Measurements from ENCODE around the gene NDUFS7.

NDUFS7 gene

DNA sequence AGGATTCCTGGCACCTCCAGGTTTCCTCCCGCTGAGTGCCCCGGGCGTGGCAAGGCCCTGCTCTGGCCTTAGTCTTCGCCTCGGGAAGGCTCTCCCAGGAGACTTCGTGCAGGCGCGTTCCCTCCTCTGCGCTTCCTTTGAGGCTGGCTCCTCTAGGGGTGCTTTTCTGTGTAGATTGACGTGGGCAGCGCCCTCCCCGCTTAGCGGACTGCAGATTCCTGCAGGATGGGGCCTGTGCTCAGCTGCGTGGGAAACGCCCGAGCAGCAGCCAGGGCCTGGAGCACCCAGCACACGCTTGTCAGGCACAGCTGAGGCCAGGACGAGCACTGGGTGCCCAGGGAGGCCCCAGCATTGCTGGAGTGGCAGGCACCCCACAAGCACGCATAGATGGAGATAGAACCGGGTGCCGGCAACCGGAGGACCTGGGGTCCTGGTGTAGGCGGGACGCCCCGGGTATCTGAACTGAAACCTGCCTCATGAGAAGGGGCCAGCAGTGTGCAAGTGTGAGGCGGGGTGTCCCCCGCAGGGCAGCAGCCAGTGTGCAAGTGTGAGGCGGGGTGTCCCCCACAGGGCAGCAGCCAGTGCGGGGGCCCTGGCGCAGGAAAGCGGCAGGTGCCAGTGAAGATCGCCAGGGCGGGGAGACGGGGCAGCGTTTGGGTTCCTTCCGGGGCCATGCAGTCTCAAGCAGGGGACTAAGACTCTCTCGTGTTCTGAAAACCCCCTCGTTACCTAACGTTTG, 3.4 kb downstream of the NDUFS7 start:
- DNase-seq (ENCODE audit: low read depth): no peak

DNA sequence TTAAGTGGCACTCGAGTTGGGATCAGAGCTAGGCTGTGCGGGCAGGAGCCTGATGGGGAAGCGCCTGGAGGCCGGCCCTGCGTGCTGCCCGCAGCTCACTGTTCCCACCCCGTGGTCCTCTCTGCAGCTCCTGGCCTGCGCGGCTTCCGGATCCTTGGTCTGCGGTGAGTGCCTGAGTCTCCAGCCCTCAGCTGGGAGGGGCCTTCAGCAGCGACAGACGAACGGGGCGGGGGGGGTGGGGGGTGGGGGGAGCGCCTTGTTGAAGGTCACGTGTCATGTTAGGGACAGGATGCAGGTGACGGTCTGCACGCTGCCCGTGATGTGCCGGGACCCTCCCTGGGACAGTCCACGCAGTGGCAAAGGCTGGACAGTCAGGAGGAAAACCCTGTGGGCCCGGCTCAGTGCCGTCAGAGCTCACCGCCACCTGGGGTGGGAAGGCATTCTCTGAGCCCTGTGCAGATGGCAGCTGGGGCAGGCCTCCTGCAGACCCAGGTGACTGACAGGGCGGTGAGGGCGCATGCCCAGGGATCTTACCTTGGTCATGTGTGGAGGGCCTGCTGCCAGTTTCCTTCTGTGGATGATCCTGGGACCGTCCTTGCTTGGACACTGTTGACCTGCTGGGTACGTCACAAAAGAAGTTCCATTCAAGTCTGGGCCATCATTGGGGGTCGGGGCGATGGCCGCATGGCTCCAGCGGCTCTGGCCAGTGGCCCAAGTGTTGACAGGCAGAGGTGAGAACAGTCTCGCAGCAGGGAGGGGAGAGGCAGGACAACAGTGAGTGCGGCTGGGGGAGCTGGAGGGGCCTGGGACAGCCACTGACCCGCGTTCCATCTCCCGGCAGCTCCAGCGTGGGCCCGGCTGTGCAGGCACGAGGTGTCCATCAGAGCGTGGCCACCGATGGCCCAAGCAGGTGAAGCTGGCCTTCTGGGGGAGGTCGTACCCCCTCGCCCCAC, 4.3 kb downstream of the NDUFS7 start:
- no peak for DNase-seq (ENCODE audit: low read depth)

DNA sequence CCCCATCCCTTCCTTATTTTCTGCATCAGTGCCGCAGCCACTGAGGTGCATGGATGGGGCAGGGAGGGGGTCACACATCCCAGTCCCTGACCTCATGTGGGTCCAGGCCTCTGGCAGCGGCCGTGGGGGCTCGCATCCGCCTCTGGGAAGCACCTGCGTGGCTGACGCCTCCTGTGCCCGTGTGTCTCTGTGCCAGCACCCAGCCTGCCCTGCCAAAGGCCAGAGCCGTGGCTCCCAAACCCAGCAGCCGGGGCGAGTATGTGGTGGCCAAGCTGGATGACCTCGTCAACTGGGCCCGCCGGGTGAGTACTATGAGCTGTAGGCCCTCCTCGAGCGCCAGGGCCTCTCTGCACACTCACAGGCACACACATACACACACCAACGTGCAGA, 4.9 kb downstream of the NDUFS7 start:
- DNase-seq (ENCODE audit: low read depth): no peak

DNA sequence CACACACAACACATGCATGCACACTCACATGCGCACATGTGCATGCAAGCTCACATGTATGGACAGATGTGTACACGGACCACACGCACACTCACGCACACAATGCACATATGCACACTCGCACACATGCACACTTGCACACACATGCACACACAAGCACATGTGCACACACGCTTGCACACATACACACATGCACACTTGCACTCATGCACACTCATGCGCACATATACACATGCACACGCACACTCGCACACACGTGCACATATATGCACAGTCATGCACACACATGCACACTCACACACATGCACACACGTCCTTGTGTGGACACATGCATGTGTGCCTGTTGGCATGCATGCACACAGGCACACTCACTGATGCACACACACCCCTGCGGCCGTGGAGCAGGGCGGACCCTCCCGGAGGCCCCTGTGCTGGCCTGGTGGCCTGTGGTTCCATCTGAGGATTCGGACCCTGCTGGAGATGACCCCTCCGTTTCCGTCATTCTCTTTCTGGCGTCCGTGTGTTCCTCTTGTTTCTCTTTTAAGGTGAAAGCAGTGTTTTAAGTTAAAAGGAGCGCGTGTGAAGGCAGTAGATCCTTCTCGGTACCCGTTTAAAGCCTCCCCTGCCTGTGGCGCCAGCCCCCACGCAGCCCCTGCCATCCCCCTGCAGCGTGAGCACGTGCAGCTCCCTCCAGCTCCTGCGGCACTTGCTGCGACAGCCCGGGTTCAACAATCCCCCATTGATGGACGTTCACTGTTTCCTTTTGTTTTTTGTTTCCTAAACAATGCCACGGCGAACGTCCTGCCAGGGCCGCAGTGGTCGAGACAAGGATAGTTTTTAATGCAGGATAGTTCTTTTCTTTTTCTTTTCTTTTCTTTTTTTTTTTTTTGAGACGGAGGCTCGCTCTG, 5.6 kb downstream of the NDUFS7 start:
- no peak for DNase-seq (ENCODE audit: low read depth)

DNA sequence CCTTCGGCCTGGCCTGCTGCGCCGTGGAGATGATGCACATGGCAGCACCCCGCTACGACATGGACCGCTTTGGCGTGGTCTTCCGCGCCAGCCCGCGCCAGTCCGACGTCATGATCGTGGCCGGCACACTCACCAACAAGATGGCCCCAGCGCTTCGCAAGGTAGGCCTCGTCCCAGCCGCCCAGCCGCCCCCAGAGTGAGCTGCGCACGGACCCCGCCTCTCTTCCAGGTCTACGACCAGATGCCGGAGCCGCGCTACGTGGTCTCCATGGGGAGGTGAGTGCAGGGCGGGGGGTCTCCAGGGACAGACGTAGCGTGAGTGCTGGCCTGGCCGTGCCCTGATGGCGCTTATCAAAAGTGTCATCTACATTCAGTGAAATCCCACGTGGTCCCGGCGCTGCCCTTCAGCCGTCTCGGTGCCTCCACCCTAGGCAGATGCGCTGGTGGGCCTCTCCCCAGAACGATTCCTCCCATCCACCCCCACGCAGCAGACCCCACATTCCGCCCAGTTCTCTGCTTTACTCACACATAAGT, 7.2 kb downstream of the NDUFS7 start:
- no peak for DNase-seq (ENCODE audit: low read depth)

DNA sequence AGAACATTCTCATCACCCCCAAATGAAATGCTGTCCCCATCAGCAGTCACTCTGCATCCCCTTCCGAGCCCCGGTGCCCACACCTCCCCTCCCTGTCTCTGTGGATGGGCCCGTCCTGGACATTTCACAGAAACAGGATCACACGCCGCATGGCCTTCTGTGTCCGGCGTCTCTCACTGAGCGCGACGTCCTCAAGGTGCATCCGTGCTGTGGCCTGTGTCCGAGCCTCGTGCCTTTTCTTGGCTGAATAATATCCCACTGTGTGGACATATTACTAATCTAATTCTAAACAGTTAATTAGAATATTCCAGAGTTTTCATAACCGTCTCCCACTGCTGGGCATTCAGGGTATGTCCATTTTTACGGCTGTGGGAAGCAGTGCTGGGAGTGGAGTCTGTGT, 8.7 kb downstream of the NDUFS7 start:
- no peak for DNase-seq (ENCODE audit: low read depth)

DNA sequence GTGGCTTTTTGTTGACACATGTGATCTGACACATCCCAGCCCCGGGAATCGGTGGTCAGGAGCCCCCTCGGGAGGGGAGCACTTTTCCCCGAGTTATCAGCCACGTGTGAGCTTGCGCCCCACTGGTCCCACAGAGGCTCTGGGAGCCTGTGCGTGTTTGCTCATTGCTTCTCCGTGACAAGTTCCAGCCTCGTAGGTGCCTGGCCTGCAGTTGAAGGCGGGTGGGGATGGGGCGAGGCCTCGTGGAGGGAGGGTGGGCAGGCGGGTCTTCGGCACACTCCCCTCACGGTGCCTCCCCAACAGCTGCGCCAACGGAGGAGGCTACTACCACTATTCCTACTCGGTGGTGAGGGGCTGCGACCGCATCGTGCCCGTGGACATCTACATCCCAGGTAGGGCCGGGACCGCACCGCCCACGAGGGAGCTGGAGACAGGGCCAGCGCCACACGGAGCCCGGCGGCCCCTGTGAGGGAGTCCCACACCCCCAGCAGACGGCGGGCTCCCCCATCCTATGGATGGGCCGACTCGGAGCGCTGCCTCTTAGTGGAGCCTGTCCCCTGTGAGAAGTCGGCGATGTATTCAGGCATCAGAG, 9.3 kb downstream of the NDUFS7 start:
- DNase-seq (ENCODE audit: low read depth): no peak

DNA sequence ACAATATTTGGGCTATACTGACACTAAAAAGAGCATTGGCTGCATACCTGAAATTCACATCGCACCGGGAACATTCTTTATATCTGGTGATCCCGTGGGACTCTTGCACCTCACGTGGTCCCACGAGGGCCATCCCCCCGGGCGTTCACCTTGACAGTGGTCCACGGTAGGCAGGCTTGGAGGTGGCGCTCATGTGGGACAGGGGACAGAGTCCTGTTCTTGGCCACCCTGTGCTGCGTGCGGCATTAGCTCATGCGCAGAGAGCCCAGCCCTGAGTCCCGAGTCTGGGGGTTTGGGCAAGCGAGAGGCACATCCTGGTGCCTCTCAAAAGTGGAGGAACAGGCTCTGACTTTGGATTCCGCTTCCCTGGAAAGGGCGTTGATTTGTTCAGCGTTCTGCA, 10.1 kb downstream of the NDUFS7 start:
- DNase-seq (ENCODE audit: low read depth): no peak

DNA sequence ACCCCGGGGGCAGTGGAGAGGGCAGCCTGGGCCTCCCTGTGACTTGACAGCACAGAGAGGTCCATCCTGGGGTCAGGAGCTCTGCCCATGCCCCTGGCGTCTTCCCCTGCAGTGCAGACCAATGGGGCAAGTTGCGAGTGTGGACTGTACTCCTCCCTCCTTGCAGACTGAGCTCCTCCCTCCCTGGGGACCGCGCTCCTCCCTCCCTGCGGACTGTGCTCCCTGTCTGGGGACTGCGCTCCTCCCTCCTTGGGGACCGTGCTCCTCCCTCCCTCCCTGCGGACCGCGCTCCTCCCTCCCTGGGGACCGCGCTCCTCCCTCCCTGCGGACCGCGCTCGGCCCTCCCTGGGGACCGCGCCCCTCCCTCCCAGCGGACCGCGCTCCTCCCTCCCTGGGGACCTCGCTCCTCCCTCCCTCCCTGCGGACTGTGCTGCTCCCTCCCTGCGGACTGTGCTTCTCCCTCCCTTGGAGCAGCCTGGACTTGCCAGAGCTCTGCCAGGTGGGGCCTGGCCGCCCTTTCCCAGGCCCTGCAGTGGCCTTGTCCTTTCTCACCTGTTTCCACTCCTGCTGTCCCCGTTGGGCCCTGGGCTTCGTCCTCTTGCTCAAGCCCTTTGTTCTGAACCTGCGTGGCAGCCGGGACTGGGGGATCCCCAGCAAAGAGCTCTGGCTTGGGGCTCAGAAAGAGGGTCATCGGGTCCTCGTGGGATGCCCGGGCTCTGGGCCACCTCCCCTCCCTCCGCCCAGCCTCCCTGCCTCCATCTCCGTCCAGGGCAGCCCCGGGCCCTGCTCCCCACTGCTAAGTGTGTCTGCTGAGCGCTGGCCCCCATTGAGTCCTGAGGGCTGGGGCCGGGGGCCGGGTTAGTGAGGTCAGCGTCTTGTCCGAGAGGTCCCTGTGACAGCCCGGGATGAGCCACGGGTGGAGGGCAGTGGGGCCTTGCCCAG, 10.8 kb downstream of the NDUFS7 start:
- no peak for DNase-seq (ENCODE audit: low read depth)

DNA sequence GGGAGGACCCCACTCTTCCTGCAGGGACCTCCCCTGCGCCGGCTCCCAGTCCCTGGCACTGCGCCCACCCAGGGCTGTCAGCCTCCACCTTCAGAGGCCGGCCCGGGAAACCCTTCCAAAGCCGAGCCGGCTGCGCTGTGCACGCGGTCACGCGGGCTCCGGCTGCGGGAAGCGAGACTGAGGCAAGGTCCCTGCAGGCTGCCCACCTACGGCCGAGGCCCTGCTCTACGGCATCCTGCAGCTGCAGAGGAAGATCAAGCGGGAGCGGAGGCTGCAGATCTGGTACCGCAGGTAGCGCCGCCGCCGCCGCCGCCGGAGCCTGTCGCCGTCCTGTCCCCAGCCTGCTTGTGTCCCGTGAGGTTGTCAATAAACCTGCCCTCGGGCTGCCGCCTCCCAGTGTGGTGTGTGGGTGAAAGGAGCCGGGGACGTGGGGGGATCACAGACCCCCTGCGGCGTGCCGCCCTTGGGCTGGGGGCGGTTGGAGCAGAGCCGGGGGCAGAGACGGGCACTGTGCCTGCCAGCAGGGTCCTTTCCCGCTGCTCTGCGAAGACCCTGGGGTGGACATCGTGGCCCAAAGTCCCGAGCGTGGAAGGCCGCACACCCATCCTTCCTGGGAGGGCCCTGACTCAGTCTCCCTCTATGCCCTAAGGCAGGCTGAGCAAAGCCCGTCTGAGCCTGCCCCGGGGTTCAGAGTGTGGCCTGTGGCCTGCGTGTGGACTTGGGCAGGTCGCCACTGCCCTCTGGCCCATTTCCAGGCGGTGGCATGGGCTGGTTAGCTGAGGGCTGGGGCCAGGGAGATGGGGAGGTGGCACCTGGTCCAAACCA, 11.7 kb downstream of the NDUFS7 start:
- no peak for DNase-seq (ENCODE audit: low read depth)

DNA sequence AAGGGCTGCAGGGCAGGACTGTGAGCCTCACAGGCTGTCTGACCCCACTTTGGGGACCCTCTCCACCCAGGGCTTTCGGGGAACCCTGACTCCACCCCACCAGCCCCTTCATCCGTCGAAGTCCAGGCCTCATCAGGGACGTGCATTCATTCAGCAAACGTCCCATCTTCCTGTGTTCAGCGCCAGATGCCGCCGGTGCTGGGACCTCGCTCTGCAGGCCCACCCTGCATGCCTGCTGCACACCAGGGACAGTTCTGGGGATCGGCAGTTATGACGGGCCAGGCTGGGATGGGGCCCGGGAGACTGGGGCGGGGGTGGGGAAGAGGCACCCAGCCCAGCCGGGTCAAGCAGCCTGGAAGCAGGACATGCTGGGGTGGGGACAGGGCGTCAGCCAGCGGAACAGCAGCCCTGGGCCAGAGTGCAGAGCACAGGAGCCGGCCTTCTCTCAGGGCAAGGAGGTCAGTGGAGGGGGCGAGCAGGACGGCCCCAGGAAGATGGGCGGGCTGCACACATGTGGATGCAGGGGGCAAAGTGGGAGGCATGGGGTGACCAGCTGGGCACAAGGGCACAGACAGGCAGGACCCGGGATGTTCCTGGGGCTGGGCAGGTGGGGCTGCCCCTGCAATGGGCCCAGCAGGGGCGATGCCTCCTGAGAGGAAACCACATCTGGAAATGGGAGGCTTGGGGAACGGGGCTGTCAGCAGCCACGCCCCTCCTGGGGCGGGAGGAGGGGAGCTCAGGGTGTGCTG, 12.5 kb downstream of the NDUFS7 start:
- DNase-seq (ENCODE audit: low read depth): no peak

DNA sequence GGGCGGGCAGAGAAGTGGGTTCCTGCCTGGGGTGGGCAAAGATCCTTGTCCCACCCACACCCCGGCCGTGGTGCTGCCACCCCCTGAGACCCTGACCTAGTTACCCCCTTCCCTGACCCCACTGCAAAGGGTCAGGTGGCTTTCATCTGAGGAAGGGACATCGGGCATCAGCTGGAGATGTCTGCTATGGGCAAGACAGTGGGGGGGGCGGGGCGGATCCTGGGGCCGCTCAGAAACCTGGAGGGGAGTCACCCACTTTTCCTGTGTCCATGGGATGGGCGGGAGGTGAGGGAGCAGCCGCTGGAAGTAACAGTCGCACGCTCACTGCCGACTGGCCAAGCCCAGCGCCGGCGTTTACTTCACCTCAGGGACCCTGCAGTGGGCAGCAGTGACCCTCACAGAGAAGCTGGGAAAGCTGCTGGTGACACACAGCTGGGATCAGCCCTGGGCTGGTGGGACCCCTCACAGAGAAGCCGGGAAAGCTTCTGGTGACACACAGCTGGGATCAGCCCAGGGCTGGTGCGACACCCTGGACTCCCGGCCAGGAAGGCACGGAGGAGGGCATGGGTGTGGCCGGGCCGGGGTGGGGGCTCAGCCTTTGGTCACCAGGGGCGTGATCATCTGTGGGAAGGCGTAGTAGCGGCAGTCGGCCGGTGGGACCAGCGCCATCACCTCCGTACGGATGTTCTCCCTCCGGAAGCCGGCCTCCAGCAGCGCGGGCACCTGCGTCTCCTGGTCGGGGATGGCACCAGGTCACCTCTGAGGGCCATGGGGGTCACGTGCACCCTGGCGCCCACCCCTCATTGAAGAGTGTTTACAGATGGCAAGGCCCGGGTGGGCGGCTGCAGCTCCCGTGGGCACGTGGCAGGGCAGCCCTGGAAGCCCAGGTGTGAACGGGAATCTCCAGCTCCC, 13.3 kb downstream of the NDUFS7 start:
- no peak for DNase-seq (ENCODE audit: low read depth)

DNA sequence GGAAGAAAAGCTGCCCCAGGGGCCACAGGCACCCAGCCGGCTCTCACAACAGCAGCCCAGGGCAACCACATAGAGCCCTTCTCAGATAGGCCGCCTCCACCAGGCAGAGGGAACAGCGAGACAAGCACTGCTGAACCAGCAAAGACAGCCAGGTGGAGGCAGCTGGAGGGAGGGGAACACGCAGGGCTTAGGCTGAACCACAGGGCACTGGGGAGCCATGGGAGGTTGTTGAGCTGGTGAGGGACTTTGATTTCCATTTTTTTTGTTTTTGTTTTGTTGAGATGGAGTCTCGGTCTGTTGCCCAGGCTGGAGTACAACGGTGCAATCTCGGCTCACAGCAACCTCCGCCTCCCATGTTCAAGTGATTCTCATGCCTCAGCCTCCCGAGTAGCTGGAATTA, 14.1 kb downstream of the NDUFS7 start:
- no peak for DNase-seq (ENCODE audit: low read depth)

DNA sequence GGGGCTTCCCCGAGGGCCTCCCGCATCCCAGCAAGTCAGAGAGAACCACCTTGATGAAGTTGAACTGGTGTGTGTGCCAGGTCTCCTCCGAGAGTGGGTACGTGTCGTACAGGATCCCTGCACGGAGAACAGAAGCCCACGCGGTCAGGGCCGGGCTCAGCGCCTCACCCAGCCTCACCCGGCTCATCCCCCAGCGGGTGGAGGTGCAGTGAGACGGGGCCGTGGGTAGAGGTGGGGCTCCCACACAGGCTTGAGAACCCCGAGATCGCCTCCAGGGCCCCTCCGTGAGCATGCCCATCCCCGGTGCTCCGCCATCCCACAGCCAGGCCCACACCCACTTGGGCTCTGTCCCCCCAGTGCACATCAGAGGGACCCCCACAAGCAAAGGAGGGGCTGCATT, 15.4 kb downstream of the NDUFS7 start:
- no peak for DNase-seq (ENCODE audit: low read depth)

DNA sequence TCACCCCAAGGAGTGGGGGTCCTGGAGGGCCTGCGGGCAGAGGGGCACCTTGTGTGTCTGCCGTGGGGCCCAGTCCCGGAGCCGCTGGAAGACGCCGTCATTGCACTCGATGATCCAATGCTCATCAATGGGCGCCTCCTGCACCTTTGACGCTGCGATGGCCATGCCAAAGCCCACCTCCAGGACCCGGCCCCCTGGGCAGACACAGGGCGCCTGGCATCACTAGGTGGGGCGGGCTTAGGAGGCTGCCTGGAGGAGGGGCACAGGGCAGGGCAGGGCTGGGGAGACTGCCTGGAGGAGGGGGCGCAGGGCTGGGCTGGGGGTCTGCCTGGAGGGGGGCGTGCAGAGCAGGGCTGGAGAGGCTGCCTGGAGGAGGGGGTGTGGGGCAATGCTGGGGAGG, 16.0 kb downstream of the NDUFS7 start:
- no peak for DNase-seq (ENCODE audit: low read depth)

DNA sequence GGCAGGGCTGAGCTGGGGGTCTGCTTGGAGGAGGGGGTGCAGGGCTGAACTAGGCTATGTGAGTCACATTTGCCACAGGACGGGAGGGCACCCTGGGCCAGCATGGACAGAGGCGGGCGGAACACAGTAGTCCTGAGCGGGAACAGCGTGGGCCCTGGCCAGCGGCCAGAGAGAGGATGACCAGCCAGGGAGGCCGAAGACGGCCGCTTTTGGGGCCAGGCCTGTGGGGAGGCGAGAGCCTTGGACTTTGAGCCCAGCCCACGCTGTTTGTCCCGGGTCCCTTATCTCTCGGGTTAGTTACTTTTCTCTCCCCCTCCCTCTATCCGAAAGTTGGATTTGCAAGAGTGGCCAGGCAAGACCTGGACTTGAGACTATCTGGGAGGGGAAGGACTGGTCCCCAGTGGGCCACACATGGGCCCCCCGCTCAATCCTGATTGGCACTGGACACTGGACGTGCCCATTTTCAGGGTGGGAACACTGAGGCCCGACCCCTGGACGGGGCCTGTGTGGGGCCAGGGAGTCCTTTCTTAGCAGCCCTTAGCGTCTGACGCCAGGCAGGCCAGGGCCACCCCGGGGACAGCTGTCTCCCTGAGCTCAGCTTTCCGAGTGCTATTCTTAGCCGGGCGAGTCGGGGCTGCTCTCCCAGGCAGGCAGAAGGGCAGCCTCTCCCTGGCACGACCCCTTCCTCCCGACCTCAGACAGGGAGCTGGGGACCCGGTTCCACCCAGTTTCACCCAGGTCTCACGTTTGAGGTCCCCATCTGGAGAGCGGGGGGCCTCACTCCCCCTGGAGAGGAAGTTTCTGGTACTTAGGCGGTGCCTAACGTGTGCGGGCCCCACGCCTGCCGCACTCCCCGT, 16.8 kb downstream of the NDUFS7 start:
- no peak for DNase-seq (ENCODE audit: low read depth)

Data from stimulated activated CD8-positive, alpha-beta memory T cell treated with anti-CD3 and anti-CD28 coated beads, Interleukin-12 subunit alpha, Interleukin-12 subunit beta, amount 100 ng/mL, for 1 hour (primary cell).